CD4-positive, CD25-positive, alpha-beta regulatory T cell (primary cell): ENCODE measurements around the gene ELL2. TPM values are rescaled to one million over a fixed set of nuclear protein-coding genes. Genes with fewer than 3 reads are reported as not detected.

Source experiments
- ATAC-seq, 2 donors: fragments of 150-1000 bp; cut with Tn5 transposase; one replicate each; pipeline ENCODE4 v1.10.0; 2021; ENCODE audit warnings: low read depth in 2 of 2, moderate number of reproducible peaks in 2 of 2, moderate library complexity in 1 of 2
- DNase-seq, 3 donors: peaks; one replicate each; pipeline versions ENCODE4 v3.0.0 to v3.0.0-alpha.2; 2012 to 2022; ENCODE audit warnings: mixed read lengths in 1 of 3
- H3K27ac ChIP-seq: one replicate; pipeline ENCODE4 v1.7.0; 2013; ENCODE audit warnings: mild to moderate bottlenecking, low read length; ENCODE audit not compliant: insufficient read depth, poor library complexity, severe bottlenecking
- H3K27me3 ChIP-seq: one replicate; pipeline ENCODE4 v1.7.0; 2013; ENCODE audit warnings: low read length; ENCODE audit not compliant: control insufficient read depth, insufficient read depth
- H3K36me3 ChIP-seq: one replicate; pipeline ENCODE4 v1.7.0; 2013; ENCODE audit warnings: mild to moderate bottlenecking, low read length, moderate library complexity; ENCODE audit not compliant: control insufficient read depth, insufficient read depth
- H3K4me1 ChIP-seq: 2 replicates; pipeline ENCODE4 v1.7.0; 2013; ENCODE audit warnings: mild to moderate bottlenecking, low read length; ENCODE audit not compliant: insufficient read depth, control insufficient read depth, poor library complexity, severe bottlenecking
- H3K4me3 ChIP-seq: one replicate; pipeline ENCODE4 v1.7.0; 2013; ENCODE audit warnings: low read depth, mild to moderate bottlenecking, low read length, moderate library complexity
- H3K9me3 ChIP-seq, 2 experiments: 1 replicate in 1 of 2; 2 replicates in 1 of 2; pipeline ENCODE4 v1.7.0; 2013; ENCODE audit warnings: low read length in 2 of 2, mild to moderate bottlenecking in 1 of 2, moderate library complexity in 1 of 2; ENCODE audit not compliant: control insufficient read depth in 2 of 2
- H3K27ac Mint-ChIP-seq, 3 donors: one replicate each; pipeline ENCODE4 v1.8.0; 2020 to 2022; ENCODE audit warnings: mild to moderate bottlenecking in 3 of 3, mixed read lengths in 3 of 3, moderate library complexity in 2 of 3
- H3K27me3 Mint-ChIP-seq: one replicate; pipeline ENCODE4 v1.8.0; 2022; ENCODE audit warnings: mild to moderate bottlenecking, mixed read lengths
- H3K36me3 Mint-ChIP-seq: one replicate; pipeline ENCODE4 v1.8.0; 2020; ENCODE audit warnings: mixed read lengths
- H3K4me1 Mint-ChIP-seq, 4 donors: one replicate each; pipeline ENCODE4 v1.8.0; 2020 to 2022; ENCODE audit warnings: mixed read lengths in 4 of 4, mild to moderate bottlenecking in 1 of 4
- H3K4me3 Mint-ChIP-seq, 4 donors: one replicate each; pipeline ENCODE4 v1.8.0; 2020 to 2022; ENCODE audit warnings: mild to moderate bottlenecking in 4 of 4, mixed read lengths in 4 of 4, moderate library complexity in 3 of 4
- H3K9me3 Mint-ChIP-seq, 7 donors: one replicate each; pipeline ENCODE4 v1.8.0; 2020 to 2022; ENCODE audit warnings: mixed read lengths in 7 of 7, mild to moderate bottlenecking in 3 of 7, moderate library complexity in 2 of 7
- polyA plus RNA-seq, 4 donors: library from polyadenylated mRNA; unstranded; fragments of 300-500 nt; fragmentation: Illumina TruSeq; gene quantifications; one replicate each; pipeline ENCODE4 v1.2.3, GENCODE V29; 2021
- total RNA-seq: library from RNA; stranded (reverse); gene quantifications from one replicate; pipeline ENCODE4 v1.2.3, GENCODE V29; 2022

ELL2 gene
- total and polyA plus RNA-seq, 5 donors from 2014 or later = 2.6 to 94.6 (median 3.7) TPM

DNA sequence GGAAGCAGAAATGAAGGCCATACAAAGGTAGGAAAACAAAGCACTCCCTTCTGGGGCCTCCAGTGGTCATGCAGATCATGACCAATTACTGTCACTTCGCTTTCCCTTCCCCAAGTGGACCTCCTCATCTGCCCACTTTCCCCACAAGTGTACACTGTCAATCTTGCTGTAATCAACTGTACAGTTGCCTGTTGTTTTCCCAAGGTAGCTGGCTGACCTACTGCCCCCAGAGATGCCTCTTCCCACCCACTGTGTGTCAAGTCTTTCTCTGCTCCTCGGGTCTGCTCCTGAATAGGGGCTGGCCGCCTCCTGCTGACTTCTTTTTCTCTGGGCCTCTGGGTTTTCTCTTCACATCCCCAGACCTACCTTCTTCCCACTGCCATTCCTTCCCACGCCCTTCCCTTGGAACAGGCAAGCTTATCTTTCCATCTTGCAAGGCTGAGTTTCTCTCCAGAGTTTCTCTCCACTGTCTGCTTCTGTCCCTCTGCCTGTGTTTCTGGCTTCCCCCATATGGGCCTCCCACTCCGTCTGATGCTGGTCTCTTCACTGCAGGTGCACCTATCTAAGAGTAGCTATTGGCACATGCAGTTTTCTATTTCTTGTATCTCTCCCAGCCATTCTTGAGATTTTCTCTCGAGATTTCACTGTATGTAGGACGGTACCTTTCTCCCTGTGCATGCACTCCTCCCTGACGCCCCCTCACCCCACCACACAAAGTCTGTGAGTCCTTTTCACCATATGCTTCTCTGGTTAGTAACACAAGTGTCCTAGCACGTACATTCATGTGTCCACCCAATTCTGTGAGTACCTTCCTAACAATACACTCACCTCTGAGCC lies 2.4 kb downstream of the ELL2 start:
- peak overlapping the region in 1 of 3 donors; percentile 100 for H3K27ac Mint-ChIP-seq
- H3K27me3 ChIP-seq = no peaks in the 10 kb centered on the region
- H3K36me3 ChIP-seq = no peaks in the 10 kb centered on the region
- ATAC-seq (no peak), DNase-seq (peak in 1 of 3 donors; percentile 2)
- H3K9me3 ChIP-seq = no peaks in the 10 kb centered on the region
- H3K36me3 Mint-ChIP-seq = no peaks in the 10 kb centered on the region
- H3K4me1 ChIP-seq = peaks cover 26% of the 10 kb centered on the region
- peak overlapping the region; percentile 93 to 97 (median 96) for H3K4me3 Mint-ChIP-seq
- peaks cover 19 to 49% (median 44%) of the 10 kb centered on the region in 4 donors for H3K4me1 Mint-ChIP-seq
- H3K27me3 Mint-ChIP-seq = peaks cover 5% of the 10 kb centered on the region
- no peak overlapping the region for H3K27ac ChIP-seq
- peak overlapping the region; percentile 81 for H3K4me3 ChIP-seq
- H3K9me3 Mint-ChIP-seq = no peaks in the 10 kb centered on the region

DNA sequence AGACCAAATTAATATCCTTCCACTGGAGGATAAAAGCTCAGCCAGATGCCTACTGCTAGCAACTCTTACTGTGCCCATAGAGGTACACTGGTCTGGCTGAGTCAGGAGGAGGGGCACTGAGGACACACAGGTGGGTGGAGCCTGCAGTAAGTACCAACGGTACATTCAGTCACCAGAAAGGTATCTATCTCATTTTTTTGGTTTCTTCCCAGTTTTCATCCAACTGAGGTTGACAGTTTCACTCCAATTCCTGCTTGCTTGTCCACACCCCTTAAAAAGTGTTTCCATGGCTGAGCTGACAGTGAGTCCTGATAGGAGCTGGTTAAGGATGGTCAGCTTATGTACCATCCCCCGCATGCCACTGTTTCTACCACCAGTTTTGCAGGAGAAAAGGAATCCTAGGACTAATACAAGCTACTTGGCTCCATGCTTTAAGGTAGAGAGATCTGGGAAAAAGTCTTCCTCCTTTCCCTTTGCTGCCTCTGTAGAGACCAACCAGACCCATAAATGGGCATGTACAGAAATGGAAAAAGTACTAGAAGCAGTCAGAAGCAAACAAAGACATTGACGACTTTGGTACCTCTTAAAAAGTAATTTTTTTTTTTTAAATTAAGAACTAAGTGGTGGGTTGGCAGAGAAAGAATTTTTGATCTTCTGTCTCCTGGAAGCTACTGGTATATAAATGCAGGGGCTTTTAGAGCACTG lies 3.2 kb downstream of the ELL2 start:
- no peaks in the 10 kb centered on the region for H3K36me3 ChIP-seq
- Mint-ChIP-seq H3K9me3 (no peaks in the 10 kb centered on the region), H3K36me3 (no peaks in the 10 kb centered on the region), H3K27me3 (peaks cover 5% of the 10 kb centered on the region), H3K4me1 (peaks cover 19 to 53% (median 44%) of the 10 kb centered on the region in 4 donors), H3K4me3 (peak overlapping the region in 2 of 4 donors; percentile 17 to 97), H3K27ac (no peak overlapping the region)
- no peak for DNase-seq
- ATAC-seq = no peak
- H3K4me3 ChIP-seq = no peak overlapping the region
- H3K9me3 ChIP-seq = no peaks in the 10 kb centered on the region
- H3K27ac ChIP-seq = no peak overlapping the region
- no peaks in the 10 kb centered on the region for H3K27me3 ChIP-seq
- H3K4me1 ChIP-seq = peaks cover 26% of the 10 kb centered on the region

DNA sequence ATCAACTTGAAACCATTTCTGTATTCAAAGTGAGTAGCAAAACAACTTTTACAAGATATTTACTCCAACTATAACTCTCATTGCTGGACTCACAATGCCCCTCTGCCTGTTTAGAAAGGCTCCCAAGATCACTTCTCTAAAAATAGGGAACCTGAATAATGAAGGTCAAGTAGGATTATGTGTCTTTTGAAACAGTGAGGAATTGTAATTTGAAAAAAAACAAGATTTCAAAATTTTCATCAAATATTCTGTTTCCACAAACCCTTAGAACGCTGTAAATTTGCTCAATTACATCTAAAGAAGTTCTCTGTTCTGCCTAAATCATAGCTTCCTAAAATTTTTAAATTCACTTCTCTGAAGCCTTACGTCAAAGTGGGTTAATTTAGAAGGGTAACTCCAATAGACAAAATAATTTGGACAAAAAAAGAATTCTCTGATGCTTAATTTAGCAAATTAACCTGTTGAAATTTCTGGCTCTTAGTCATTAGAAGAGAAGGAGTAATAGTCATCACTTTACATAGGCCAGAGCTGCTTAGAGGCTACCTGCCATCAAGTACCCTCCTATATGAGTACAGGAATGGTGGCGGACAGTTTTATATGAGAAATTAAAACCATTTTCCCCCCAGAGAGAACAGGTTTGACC lies 4.0 kb downstream of the ELL2 start:
- ATAC-seq = no peak
- H3K4me3 ChIP-seq = no peak overlapping the region
- no peaks in the 10 kb centered on the region for H3K9me3 Mint-ChIP-seq
- H3K27ac Mint-ChIP-seq = peak overlapping the region in 1 of 3 donors; percentile 17
- no peak for DNase-seq
- no peaks in the 10 kb centered on the region for H3K9me3 ChIP-seq
- H3K27me3 Mint-ChIP-seq = peaks cover 5% of the 10 kb centered on the region
- H3K36me3 Mint-ChIP-seq = no peaks in the 10 kb centered on the region
- H3K4me1 ChIP-seq = peaks cover 26% of the 10 kb centered on the region
- H3K4me3 Mint-ChIP-seq = peak overlapping the region in 2 of 4 donors; percentile 33 to 43
- H3K27ac ChIP-seq = no peak overlapping the region
- H3K27me3 ChIP-seq = no peaks in the 10 kb centered on the region
- H3K4me1 Mint-ChIP-seq = peaks cover 19 to 52% (median 44%) of the 10 kb centered on the region in 4 donors
- H3K36me3 ChIP-seq = no peaks in the 10 kb centered on the region

DNA sequence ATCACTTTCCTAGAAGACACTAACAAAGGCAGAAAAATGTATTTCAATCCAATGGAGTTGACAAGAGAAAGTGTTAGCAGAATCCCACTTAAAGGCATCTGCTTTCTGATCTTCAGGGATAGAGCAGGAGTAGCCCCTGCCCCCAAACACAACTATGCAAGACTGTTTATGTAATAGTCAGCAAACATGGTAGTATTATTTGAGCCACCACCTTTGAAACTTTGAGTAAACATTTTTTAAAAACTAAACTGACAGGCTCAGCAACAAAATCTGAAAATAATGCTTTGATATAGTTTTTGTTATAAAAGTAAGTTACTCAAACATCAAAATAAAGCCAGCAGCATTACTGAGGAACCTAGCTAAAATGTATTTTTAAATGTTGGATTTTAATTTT lies 4.8 kb downstream of the ELL2 start:
- Mint-ChIP-seq H3K4me1 (peaks cover 13 to 47% (median 38%) of the 10 kb centered on the region in 4 donors), H3K4me3 (no peak overlapping the region), H3K27me3 (peaks cover 2% of the 10 kb centered on the region), H3K27ac (no peak overlapping the region), H3K36me3 (no peaks in the 10 kb centered on the region), H3K9me3 (no peaks in the 10 kb centered on the region)
- ATAC-seq = no peak
- no peak for DNase-seq
- Histone ChIP-seq H3K27me3 (no peaks in the 10 kb centered on the region), H3K4me3 (no peak overlapping the region), H3K27ac (no peak overlapping the region), H3K4me1 (peaks cover 18% of the 10 kb centered on the region), H3K36me3 (no peaks in the 10 kb centered on the region), H3K9me3 (no peaks in the 10 kb centered on the region)

DNA sequence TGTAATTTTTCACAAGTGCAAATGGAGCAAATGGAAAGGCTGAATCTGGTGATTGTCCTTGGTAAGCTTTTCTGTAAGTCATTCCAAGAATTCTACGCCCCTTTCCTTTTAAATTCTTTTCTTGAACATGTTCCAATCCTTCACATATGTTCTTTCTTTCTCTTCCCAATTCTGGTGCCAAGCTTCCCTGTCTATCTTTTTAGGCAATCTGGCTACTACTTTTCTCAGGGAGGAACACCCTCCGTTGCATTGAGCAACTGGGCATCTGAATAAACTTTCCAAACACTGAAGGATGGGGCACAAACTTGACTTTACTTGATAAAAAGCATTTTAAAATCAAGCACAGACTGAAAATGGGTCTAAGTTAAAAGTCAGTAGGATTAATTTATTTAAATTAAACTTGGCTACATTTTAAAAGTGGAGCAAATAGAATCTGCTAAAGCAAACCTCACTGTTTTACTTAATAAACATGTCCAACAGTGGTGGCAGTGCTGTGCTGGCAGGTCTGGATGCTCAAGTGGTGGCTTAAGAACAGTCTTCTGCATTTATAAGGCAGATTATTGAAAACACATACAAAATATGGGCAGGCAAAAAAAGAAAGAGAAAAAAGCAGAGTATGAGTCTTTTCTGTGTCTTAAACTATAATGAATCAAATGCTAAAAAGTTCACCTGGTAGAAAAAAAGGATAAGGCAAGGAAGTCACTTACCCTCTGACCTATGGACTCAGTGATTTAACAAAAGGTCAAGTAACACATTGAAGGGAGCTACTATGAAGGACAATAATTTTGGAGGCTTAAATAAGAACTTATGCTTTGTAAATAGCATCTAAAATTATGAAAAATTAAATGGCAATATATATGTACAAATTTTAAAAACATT lies 5.4 kb downstream of the ELL2 start:
- Mint-ChIP-seq H3K4me1 (peaks cover 11 to 51% (median 35%) of the 10 kb centered on the region in 4 donors), H3K27me3 (no peaks in the 10 kb centered on the region), H3K27ac (no peak overlapping the region), H3K36me3 (no peaks in the 10 kb centered on the region), H3K9me3 (no peaks in the 10 kb centered on the region), H3K4me3 (no peak overlapping the region)
- no peaks in the 10 kb centered on the region for H3K36me3 ChIP-seq
- no peak for ATAC-seq
- H3K4me3 ChIP-seq = no peak overlapping the region
- peaks cover 17% of the 10 kb centered on the region for H3K4me1 ChIP-seq
- H3K27me3 ChIP-seq = no peaks in the 10 kb centered on the region
- no peak for DNase-seq
- H3K9me3 ChIP-seq = no peaks in the 10 kb centered on the region
- no peak overlapping the region for H3K27ac ChIP-seq

DNA sequence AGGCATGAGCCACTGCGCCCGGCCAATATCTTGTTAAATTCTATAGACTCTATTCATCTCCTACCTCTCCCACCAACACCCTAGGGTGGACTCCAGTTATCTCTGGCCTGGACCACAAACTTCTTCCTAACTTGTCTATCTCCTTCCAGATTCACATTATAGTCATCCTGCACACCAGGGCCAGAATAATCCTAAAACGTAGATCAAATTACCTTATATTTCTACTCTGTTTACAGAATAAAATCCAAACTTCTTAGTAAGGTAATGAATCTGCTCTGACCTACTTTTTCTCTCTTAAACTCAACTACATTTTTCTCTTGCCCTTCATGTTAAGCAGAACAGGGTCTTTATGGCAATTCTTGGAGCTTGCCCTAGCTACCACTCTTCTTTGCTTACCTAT lies 6.9 kb downstream of the ELL2 start:
- ATAC-seq = no peak

More for the DNA sequence above, 6.9 kb downstream of the ELL2 start:
- H3K4me3 Mint-ChIP-seq = no peak overlapping the region
- no peak overlapping the region for H3K27ac Mint-ChIP-seq
- Histone ChIP-seq H3K27ac (no peak overlapping the region), H3K36me3 (no peaks in the 10 kb centered on the region), H3K27me3 (no peaks in the 10 kb centered on the region), H3K4me1 (peaks cover 6% of the 10 kb centered on the region), H3K4me3 (no peak overlapping the region), H3K9me3 (no peaks in the 10 kb centered on the region)
- H3K36me3 Mint-ChIP-seq = no peaks in the 10 kb centered on the region
- no peaks in the 10 kb centered on the region for H3K9me3 Mint-ChIP-seq
- no peak for DNase-seq
- H3K27me3 Mint-ChIP-seq = no peaks in the 10 kb centered on the region
- peaks cover 11 to 50% (median 30%) of the 10 kb centered on the region in 4 donors for H3K4me1 Mint-ChIP-seq
